Measurements from ENCODE around the gene DHRS3. TPM values are rescaled to one million over a fixed set of nuclear protein-coding genes. Genes with fewer than 3 reads are reported as not detected.

The DHRS3 gene
- total RNA-seq, 1 experiment from 2014 or later: 37.7 TPM

- no peak for ATAC-seq
- TF ChIP-seq, protein P1, sequence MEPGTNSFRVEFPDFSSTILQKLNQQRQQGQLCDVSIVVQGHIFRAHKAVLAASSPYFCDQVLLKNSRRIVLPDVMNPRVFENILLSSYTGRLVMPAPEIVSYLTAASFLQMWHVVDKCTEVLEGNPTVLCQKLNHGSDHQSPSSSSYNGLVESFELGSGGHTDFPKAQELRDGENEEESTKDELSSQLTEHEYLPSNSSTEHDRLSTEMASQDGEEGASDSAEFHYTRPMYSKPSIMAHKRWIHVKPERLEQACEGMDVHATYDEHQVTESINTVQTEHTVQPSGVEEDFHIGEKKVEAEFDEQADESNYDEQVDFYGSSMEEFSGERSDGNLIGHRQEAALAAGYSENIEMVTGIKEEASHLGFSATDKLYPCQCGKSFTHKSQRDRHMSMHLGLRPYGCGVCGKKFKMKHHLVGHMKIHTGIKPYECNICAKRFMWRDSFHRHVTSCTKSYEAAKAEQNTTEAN (CRISPR knock-in tag; IDR thresholded peaks at IDR 0.05): no peak
- TF ChIP-seq, protein P2, sequence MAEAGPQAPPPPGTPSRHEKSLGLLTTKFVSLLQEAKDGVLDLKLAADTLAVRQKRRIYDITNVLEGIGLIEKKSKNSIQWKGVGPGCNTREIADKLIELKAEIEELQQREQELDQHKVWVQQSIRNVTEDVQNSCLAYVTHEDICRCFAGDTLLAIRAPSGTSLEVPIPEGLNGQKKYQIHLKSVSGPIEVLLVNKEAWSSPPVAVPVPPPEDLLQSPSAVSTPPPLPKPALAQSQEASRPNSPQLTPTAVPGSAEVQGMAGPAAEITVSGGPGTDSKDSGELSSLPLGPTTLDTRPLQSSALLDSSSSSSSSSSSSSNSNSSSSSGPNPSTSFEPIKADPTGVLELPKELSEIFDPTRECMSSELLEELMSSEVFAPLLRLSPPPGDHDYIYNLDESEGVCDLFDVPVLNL (CRISPR knock-in tag; IDR thresholded peaks at IDR 0.05; ENCODE audit: borderline replicate concordance, low read depth): no peak
- TF ChIP-seq ZNF423 (CRISPR knock-in tag; IDR thresholded peaks at IDR 0.05) (no peak), IRF2 (CRISPR knock-in tag; IDR thresholded peaks at IDR 0.05; ENCODE audit: borderline replicate concordance, low read depth) (no peak)
- TF ChIP-seq, protein P3, sequence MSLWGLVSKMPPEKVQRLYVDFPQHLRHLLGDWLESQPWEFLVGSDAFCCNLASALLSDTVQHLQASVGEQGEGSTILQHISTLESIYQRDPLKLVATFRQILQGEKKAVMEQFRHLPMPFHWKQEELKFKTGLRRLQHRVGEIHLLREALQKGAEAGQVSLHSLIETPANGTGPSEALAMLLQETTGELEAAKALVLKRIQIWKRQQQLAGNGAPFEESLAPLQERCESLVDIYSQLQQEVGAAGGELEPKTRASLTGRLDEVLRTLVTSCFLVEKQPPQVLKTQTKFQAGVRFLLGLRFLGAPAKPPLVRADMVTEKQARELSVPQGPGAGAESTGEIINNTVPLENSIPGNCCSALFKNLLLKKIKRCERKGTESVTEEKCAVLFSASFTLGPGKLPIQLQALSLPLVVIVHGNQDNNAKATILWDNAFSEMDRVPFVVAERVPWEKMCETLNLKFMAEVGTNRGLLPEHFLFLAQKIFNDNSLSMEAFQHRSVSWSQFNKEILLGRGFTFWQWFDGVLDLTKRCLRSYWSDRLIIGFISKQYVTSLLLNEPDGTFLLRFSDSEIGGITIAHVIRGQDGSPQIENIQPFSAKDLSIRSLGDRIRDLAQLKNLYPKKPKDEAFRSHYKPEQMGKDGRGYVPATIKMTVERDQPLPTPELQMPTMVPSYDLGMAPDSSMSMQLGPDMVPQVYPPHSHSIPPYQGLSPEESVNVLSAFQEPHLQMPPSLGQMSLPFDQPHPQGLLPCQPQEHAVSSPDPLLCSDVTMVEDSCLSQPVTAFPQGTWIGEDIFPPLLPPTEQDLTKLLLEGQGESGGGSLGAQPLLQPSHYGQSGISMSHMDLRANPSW (CRISPR knock-in tag; conservative IDR thresholded peaks at IDR 0.05; ENCODE audit: low read depth): no peak
- TF ChIP-seq, protein P4, sequence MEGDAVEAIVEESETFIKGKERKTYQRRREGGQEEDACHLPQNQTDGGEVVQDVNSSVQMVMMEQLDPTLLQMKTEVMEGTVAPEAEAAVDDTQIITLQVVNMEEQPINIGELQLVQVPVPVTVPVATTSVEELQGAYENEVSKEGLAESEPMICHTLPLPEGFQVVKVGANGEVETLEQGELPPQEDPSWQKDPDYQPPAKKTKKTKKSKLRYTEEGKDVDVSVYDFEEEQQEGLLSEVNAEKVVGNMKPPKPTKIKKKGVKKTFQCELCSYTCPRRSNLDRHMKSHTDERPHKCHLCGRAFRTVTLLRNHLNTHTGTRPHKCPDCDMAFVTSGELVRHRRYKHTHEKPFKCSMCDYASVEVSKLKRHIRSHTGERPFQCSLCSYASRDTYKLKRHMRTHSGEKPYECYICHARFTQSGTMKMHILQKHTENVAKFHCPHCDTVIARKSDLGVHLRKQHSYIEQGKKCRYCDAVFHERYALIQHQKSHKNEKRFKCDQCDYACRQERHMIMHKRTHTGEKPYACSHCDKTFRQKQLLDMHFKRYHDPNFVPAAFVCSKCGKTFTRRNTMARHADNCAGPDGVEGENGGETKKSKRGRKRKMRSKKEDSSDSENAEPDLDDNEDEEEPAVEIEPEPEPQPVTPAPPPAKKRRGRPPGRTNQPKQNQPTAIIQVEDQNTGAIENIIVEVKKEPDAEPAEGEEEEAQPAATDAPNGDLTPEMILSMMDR (IDR thresholded peaks at IDR 0.05): no peak
- DNase-seq (ENCODE audit: low spot score): no peak
- POLR2A ChIA-PET: interaction anchor here (1.2 kb wide), 1 partner anchor 52 kb away, joined by 4 read pairs; no protein-coding TSS in a partner anchor
- Mint-ChIP-seq H3K9me3 (no peaks in the 10 kb centered on the region), H3K27ac (no peak overlapping the region), H3K4me3 (no peak overlapping the region), H3K27me3 (ENCODE audit: low read depth) (peaks cover 3% of the 10 kb centered on the region; the same call in 1 of the 2 replicates), H3K4me1 (peaks cover 16% of the 10 kb centered on the region), H3K36me3 (no peaks in the 10 kb centered on the region)
- CTCF ChIA-PET: interaction anchor here (1.0 kb wide), 1 partner anchor 57 kb away, joined by 3 read pairs; no protein-coding TSS in a partner anchor
Observed at GRCh38 chr1:12537906-12538461, 80.0 kb downstream of the DHRS3 start.

DNA sequence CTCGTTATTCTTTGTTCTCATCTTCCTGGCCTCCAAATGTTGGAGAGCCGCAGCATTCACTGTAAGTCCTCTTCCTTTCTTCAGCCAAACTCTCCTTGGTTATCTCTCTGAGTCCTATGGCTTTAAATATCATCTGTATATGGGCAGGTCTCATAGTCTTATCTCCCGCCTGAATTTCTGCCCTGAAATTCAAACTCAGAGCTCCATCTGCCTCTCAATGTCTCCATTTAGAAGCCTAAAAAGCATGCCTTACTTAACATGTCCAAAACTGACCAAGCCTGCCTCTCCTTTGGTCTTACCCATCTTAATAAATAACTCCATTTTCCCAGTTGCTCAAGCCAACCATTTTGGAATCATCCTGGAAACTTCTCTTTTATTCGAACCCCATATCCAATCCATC is 80.7 kb downstream of the DHRS3 start:
- Mint-ChIP-seq H3K36me3 (no peaks in the 10 kb centered on the region), H3K27me3 (ENCODE audit: low read depth) (peaks cover 2% of the 10 kb centered on the region; the same call in 1 of the 2 replicates), H3K27ac (no peak overlapping the region), H3K4me3 (no peak overlapping the region), H3K4me1 (peaks cover 16% of the 10 kb centered on the region), H3K9me3 (no peaks in the 10 kb centered on the region)
- ChIA-PET CTCF (interaction anchor here (0.6 to 1.0 kb wide), 2 partner anchors 58 to 1002 kb away, joined by 3 read pairs; no protein-coding TSS in a partner anchor), POLR2A (interaction anchor here (1.2 kb wide), 1 partner anchor 51 kb away, joined by 4 read pairs; no protein-coding TSS in a partner anchor)
- TF ChIP-seq, protein P5, sequence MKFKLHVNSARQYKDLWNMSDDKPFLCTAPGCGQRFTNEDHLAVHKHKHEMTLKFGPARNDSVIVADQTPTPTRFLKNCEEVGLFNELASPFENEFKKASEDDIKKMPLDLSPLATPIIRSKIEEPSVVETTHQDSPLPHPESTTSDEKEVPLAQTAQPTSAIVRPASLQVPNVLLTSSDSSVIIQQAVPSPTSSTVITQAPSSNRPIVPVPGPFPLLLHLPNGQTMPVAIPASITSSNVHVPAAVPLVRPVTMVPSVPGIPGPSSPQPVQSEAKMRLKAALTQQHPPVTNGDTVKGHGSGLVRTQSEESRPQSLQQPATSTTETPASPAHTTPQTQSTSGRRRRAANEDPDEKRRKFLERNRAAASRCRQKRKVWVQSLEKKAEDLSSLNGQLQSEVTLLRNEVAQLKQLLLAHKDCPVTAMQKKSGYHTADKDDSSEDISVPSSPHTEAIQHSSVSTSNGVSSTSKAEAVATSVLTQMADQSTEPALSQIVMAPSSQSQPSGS (CRISPR knock-in tag; IDR thresholded peaks at IDR 0.05; ENCODE audit: borderline replicate concordance, low read depth): no peak
- TF ChIP-seq ETV6 (CRISPR knock-in tag; IDR thresholded peaks at IDR 0.05) (no peak), NFYB (CRISPR knock-in tag; conservative IDR thresholded peaks at IDR 0.05; ENCODE audit: low read depth) (no peak), NR2C2 (CRISPR knock-in tag; IDR thresholded peaks at IDR 0.05) (no peak), ZNF512 (CRISPR knock-in tag; IDR thresholded peaks at IDR 0.05; ENCODE audit: borderline replicate concordance) (no peak), ZNF138 (CRISPR knock-in tag; conservative IDR thresholded peaks at IDR 0.05) (no peak), FOXK1 (CRISPR knock-in tag; IDR thresholded peaks at IDR 0.05) (no peak), TEAD4 (CRISPR knock-in tag; IDR thresholded peaks at IDR 0.05) (no peak)
- DNase-seq (ENCODE audit: low spot score): no peak
- no peak for ATAC-seq

All from WTC11 (cell line).